ENCODE measurements around the gene POLA1.

DNA sequence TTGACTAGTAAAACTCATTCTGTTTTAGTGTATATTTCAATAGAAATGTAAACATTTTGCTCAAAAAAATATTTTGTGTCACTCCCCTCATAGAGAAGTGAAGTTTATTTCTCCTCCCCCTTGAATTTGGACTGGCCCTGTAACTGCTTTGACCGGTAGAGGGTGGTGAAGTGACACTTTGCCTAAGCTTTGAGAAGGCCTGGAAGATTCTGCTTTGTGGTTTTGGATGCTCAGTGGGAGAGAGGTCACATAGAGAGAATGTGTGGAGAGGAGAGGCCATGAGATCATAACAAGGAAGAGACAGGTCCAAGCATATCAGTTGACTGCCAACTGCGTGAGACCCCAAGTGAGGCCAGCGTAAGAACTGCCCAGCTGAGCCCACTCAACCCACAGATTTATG lies 341.2 kb downstream of the POLA1 start:
- TF ChIP-seq, protein P1, sequence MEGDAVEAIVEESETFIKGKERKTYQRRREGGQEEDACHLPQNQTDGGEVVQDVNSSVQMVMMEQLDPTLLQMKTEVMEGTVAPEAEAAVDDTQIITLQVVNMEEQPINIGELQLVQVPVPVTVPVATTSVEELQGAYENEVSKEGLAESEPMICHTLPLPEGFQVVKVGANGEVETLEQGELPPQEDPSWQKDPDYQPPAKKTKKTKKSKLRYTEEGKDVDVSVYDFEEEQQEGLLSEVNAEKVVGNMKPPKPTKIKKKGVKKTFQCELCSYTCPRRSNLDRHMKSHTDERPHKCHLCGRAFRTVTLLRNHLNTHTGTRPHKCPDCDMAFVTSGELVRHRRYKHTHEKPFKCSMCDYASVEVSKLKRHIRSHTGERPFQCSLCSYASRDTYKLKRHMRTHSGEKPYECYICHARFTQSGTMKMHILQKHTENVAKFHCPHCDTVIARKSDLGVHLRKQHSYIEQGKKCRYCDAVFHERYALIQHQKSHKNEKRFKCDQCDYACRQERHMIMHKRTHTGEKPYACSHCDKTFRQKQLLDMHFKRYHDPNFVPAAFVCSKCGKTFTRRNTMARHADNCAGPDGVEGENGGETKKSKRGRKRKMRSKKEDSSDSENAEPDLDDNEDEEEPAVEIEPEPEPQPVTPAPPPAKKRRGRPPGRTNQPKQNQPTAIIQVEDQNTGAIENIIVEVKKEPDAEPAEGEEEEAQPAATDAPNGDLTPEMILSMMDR (IDR thresholded peaks at IDR 0.05; ENCODE audit: poor library complexity) = peak; percentile 40
- no peak for TF ChIP-seq EZH2 (IDR thresholded peaks at IDR 0.05; ENCODE audit: borderline replicate concordance)

Measured in hepatocyte (in vitro differentiated cells).